Stimulated activated naive CD8-positive, alpha-beta T cell treated with anti-CD3 and anti-CD28 coated beads, Interleukin-15, amount 100 ng/mL, for 72 hours (primary cell): ENCODE measurements around the gene PIP5K1B.

Experiments used
- ATAC-seq: fragments of 150-1000 bp; cut with Tn5 transposase; 2 replicates; pipeline ENCODE4 v1.10.0; 2021; ENCODE audit warnings: mild to moderate bottlenecking, moderate library complexity
- DNase-seq, 2 donors: peaks; one replicate each; pipeline ENCODE4 v3.0.0; 2021 to 2022
- H3K27ac Mint-ChIP-seq, 2 donors: one replicate each; pipeline ENCODE4 v1.8.0; 2022; ENCODE audit warnings: mild to moderate bottlenecking in 2 of 2, mixed read lengths in 2 of 2, moderate library complexity in 2 of 2
- H3K27me3 Mint-ChIP-seq: one replicate; pipeline ENCODE4 v1.8.0; 2022; ENCODE audit warnings: mixed read lengths
- H3K4me1 Mint-ChIP-seq: one replicate; pipeline ENCODE4 v1.8.0; 2022; ENCODE audit warnings: mild to moderate bottlenecking, mixed read lengths
- H3K4me3 Mint-ChIP-seq, 2 donors: one replicate each; pipeline ENCODE4 v1.8.0; 2022; ENCODE audit warnings: mild to moderate bottlenecking in 2 of 2, mixed read lengths in 2 of 2, moderate library complexity in 1 of 2
- H3K9me3 Mint-ChIP-seq, 2 donors: one replicate each; pipeline ENCODE4 v1.8.0; 2022; ENCODE audit warnings: mixed read lengths in 2 of 2

PIP5K1B gene

DNA sequence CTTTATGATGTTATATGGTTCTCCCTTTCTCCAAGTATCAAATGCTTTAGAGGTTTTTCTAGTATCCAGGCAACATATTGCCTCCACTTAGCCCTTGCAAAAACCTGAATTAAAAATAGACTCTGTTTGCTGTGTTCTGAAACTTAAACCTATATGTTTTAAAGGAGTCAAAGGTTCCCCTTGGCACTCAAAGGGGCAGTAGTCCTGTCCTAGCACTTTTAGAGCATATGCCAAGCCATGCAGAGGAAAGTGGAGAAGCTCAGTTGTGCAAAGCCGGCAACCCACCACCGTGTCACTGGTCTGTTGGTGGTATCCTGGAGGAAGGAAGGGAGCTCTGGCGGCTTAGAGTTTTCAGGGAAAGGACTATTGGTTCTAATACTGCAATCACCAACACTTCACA lies 154.3 kb downstream of the PIP5K1B start:
- DNase-seq (no peak), ATAC-seq (no peak)
- Mint-ChIP-seq H3K27me3 (peaks cover 27% of the 10 kb centered on the region), H3K4me3 (no peak overlapping the region), H3K4me1 (no peaks in the 10 kb centered on the region), H3K27ac (no peak overlapping the region), H3K9me3 (no peaks in the 10 kb centered on the region)

DNA sequence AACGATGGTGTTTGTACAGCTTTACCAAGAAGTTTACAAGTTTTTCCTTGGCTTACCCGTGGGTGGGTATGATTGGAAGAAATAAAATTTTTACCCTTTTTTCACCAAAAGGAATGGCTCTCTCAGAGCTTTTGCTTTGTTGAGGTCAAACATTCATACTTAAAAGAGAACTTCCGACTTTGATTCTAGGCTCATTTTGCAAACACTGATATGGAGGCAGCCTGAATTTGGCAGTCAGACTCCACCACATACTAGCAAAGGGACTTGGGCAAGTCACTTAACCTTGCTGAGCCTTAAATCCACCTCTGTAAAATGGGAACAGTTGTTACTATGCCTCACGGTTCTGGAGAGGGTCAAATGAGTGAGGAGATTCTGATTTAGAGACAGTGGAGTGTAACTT lies 155.4 kb downstream of the PIP5K1B start:
- H3K27me3 Mint-ChIP-seq = peaks cover 21% of the 10 kb centered on the region
- H3K4me1 Mint-ChIP-seq = no peaks in the 10 kb centered on the region
- no peak overlapping the region for H3K4me3 Mint-ChIP-seq
- no peak for ATAC-seq
- H3K27ac Mint-ChIP-seq = no peak overlapping the region
- no peak for DNase-seq
- H3K9me3 Mint-ChIP-seq = no peaks in the 10 kb centered on the region

DNA sequence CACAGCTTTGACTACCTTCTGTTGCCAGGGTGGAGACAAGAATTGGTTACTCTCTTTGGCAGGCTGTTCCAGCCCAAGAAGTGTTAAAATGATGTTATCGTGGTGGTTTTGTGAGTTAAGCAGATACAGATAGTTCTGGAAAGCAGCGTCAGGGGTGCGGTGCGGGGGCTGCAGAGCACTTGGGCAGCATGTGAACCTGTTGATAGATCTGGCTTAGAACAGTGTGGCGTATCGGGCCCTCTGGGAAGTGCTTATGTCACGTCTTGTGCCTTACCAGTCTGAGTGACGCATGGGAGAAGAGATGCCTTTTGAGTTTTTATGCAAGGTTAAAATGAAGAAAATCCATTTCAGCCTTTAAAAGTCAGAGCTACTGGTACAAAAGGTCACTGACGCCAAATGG lies 156.4 kb downstream of the PIP5K1B start:
- Mint-ChIP-seq H3K27ac (no peak overlapping the region), H3K27me3 (peaks cover 13% of the 10 kb centered on the region)
- no peak for ATAC-seq

DNA sequence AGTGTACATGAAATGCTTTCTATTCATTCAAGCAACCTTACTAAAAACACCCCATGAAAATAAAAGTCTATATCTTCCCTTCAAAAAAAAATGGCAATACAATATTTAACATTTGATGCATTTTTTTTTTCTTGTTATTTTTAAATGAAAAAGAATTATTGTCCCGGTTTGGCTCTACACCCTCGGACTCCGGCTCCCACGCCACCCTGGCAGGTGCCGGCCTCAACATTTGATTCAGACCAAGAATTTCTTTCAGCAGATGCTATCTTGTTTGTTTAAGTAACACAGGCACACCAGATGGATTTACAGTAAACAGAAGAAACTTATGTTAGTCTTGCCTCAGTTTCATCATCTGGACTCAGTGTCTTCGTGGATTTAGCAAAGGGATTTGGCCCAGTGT lies 162.0 kb downstream of the PIP5K1B start:
- no peaks in the 10 kb centered on the region for H3K27me3 Mint-ChIP-seq
- DNase-seq = no peak
- no peak overlapping the region for H3K4me3 Mint-ChIP-seq
- no peaks in the 10 kb centered on the region for H3K4me1 Mint-ChIP-seq
- ATAC-seq = no peak
- no peak overlapping the region for H3K27ac Mint-ChIP-seq
- H3K9me3 Mint-ChIP-seq = no peaks in the 10 kb centered on the region

More for the DNA sequence above, 156.4 kb downstream of the PIP5K1B start:
- DNase-seq = no peak
- Mint-ChIP-seq H3K9me3 (no peaks in the 10 kb centered on the region), H3K4me1 (no peaks in the 10 kb centered on the region), H3K4me3 (no peak overlapping the region)

DNA sequence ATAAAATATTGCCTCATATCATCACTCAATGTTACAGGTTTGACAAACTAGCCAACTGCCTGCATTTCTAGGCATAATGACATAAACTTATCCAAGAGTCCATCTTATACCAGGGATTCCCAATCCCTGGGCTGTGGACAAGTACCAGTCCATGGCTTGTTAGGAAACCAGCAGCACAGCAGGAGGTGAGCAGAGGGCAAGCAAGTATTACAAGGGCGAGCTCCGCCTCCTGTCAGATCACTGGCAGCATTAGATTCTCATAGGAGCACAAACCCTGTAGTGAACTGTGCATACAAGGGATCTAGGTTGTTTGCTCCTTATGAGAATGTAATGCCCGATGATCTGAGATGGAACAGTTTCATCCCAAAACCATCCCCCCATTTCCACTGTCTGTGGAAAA lies 164.0 kb downstream of the PIP5K1B start:
- Mint-ChIP-seq H3K4me3 (no peak overlapping the region), H3K27ac (no peak overlapping the region), H3K4me1 (no peaks in the 10 kb centered on the region), H3K9me3 (no peaks in the 10 kb centered on the region), H3K27me3 (no peaks in the 10 kb centered on the region)
- DNase-seq = no peak
- no peak for ATAC-seq

DNA sequence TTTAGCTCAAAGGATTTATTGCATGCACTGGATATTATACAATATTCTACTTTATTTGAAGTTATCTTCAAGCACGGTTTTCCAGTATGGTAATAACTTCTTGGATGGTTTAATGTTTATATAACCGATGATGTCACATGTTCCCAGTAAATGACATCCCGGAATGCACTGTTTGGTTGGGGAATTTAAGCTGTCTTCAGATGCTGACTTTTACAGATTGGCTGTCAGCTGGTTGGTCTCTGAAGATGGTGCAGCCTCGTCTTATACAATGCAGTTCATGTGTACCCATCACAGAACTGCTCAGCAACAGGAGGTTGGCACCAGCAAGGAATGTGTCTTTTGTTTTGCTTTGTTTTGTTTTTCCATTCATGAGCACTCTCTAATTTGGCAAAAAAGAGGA lies 165.0 kb downstream of the PIP5K1B start:
- H3K27ac Mint-ChIP-seq = no peak overlapping the region
- DNase-seq (no peak), ATAC-seq (no peak)
- H3K27me3 Mint-ChIP-seq = no peaks in the 10 kb centered on the region
- no peaks in the 10 kb centered on the region for H3K4me1 Mint-ChIP-seq
- H3K9me3 Mint-ChIP-seq = no peaks in the 10 kb centered on the region
- H3K4me3 Mint-ChIP-seq = no peak overlapping the region

DNA sequence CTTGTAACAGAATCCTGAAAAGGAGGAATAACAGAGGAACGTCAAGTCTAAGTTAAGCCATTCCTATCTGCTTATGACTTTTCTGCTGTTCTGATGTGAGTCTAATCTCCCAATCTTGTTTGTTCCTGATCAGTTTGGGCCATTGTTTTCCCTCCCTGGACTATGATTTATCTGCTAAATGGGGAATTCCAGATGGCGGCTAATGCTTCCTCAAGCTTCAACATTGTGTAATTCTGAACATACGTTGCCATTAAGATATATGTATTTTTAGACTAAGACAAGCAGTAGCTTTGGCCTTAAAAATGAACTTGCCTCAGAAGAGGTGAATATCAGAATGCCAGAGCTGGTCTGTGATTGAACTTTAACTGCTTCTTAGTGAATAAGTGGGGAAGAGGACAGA lies 166.2 kb downstream of the PIP5K1B start:
- ATAC-seq (no peak), DNase-seq (no peak)
- Mint-ChIP-seq H3K4me3 (no peak overlapping the region), H3K9me3 (no peaks in the 10 kb centered on the region), H3K27me3 (no peaks in the 10 kb centered on the region), H3K4me1 (no peaks in the 10 kb centered on the region), H3K27ac (no peak overlapping the region)

DNA sequence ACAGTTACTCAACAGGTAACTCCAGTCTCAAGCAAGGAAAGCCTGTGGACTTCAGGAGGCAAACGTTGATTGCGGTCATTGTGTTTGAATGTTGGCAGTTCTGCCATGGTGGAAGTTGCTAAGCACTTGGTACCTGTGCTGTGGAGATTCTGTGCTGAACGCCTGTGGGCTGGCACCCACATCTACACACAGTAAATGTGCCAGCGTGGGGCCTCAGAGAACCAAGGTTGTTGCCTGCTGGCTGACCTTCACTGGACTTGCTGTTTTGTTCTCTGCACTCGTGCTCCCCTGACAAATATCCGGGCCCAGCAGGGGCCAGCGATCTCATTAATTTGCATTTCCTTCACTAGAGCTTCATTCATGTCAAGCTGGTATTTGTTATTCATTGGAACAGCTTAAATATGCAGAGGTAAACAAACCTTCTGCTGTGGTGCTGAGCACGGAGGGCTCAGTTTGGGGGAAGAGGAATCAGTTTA lies 167.0 kb downstream of the PIP5K1B start:
- Mint-ChIP-seq H3K27ac (no peak overlapping the region), H3K4me1 (no peaks in the 10 kb centered on the region), H3K27me3 (no peaks in the 10 kb centered on the region), H3K4me3 (no peak overlapping the region), H3K9me3 (no peaks in the 10 kb centered on the region)
- ATAC-seq (no peak), DNase-seq (no peak)

DNA sequence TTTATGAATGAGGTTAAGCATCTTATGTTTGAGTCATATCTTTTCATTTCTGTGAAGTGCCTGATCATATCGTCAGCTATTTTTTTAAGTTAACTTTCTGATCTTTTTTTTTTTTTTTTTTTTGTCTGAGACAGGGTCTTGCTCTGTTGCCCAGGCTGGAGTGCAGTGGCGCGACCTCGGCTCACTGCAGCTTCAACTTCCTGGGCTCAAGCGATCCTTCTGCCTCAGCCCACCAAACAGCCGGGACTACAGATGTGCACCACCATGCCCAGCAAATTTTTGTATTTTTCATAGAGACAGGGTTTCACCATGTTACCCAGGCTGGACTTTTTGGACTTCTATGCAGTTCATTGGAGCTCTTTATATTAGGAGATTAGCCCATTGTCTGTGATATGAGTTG lies 168.1 kb downstream of the PIP5K1B start:
- H3K4me1 Mint-ChIP-seq = no peaks in the 10 kb centered on the region
- ATAC-seq (no peak), DNase-seq (no peak)
- no peak overlapping the region for H3K4me3 Mint-ChIP-seq
- no peaks in the 10 kb centered on the region for H3K9me3 Mint-ChIP-seq
- no peak overlapping the region for H3K27ac Mint-ChIP-seq
- no peaks in the 10 kb centered on the region for H3K27me3 Mint-ChIP-seq

DNA sequence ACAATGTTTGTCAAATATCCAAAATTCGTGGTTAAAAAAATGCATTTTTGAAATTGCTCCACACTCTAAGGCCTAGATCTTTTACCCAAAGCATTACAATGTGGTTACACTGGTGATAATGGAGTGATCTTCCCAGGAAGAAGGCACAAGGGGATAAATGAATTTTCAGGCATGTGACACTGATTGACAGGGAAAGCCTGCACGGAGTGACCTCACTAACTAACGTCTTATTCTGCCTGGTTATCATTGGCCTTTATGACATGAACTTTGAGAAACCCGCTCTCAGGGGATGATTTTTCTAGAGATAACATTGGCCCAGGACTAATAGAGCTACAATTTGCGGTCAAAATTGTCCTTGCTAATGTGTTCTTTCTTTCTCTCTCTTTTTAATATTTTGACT lies 171.2 kb downstream of the PIP5K1B start:
- ATAC-seq (no peak), DNase-seq (no peak)
- Mint-ChIP-seq H3K9me3 (no peaks in the 10 kb centered on the region), H3K4me1 (no peaks in the 10 kb centered on the region), H3K27ac (no peak overlapping the region), H3K4me3 (no peak overlapping the region), H3K27me3 (peaks cover 15% of the 10 kb centered on the region)

DNA sequence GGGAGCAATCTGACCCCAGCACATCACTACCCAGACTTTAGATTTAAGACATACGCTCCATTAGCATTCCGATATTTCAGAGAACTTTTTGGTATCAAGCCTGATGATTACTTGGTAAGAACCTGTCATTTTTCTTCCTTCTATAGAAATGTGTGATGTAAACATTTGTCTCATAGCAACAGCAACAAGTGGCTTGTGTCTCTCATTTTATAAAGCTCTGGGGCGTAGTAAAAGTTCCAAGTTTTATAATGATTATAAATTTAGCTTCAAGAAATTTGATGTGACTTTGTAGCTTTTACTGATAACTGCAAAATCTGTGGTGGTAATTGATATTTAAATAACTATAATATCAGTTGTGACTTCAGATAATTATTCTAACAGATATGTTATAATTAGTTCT lies 171.6 kb downstream of the PIP5K1B start:
- peaks cover 19% of the 10 kb centered on the region for H3K27me3 Mint-ChIP-seq
- no peaks in the 10 kb centered on the region for H3K4me1 Mint-ChIP-seq
- H3K9me3 Mint-ChIP-seq = no peaks in the 10 kb centered on the region
- H3K27ac Mint-ChIP-seq = no peak overlapping the region
- no peak for DNase-seq
- ATAC-seq = no peak
- H3K4me3 Mint-ChIP-seq = no peak overlapping the region

DNA sequence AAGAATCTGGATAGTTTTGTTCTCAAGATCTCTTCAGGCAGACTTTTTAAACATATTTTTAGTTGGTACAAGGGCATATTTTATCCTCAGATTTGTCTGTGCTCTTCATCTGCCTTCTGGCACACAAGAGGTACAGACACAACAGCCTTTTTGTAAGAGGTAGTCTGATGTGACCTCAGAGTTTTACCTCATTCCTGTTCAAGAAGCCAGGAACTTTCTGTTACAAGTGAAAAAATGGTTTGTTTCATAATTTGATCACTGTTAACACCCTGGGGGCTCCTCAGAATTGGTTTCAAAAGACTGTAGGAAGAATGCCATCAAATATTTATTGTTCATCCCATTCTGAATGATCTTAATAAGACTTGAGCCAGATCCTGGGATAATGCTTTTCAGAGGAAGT lies 172.2 kb downstream of the PIP5K1B start:
- no peak for ATAC-seq
- Mint-ChIP-seq H3K4me1 (no peaks in the 10 kb centered on the region), H3K9me3 (no peaks in the 10 kb centered on the region), H3K27me3 (peaks cover 22% of the 10 kb centered on the region), H3K27ac (no peak overlapping the region), H3K4me3 (no peak overlapping the region)
- no peak for DNase-seq

DNA sequence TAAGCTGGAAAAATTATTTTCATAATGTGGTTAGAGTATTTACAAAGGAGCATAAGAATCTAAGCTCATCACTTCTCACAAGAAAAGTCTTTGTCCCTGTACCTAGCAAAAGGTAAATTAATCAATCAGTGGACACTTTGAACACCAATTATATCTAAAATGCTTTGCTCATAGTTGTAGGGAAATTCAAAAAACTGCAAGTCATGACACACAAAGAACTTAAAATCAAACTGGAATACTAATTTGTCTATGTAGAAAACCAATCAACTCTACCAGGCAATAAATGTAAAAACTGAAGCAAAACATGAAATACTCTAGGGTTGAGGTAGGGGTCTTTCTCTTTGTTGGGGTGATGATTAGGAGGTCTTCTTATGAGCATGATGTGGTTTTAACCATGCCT lies 173.4 kb downstream of the PIP5K1B start:
- Mint-ChIP-seq H3K4me1 (no peaks in the 10 kb centered on the region), H3K27ac (no peak overlapping the region), H3K9me3 (no peaks in the 10 kb centered on the region), H3K27me3 (peaks cover 26% of the 10 kb centered on the region), H3K4me3 (no peak overlapping the region)
- DNase-seq (no peak), ATAC-seq (no peak)

DNA sequence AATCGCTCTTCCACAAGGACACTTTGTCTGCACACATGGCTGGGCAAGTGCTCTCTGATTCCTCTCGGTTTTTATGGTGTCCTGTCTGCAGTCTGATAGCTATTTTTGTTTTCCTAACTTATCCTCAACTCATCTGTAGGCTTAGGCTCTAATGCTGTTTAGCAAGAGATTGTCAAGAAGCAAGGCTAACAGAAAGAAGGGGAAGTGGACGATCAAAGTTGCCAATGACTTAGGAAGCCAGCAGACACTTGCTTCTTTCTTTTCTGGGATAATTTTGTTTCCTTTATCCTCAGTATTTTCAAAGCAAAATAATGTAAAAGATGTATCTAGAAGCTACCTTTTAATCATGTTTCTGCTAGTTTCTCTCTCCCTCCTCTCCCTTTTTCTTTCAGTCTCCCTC lies 178.2 kb downstream of the PIP5K1B start:
- Mint-ChIP-seq H3K4me1 (peaks cover 12% of the 10 kb centered on the region), H3K4me3 (no peak overlapping the region), H3K9me3 (no peaks in the 10 kb centered on the region), H3K27me3 (peaks cover 32% of the 10 kb centered on the region), H3K27ac (no peak overlapping the region)
- DNase-seq (no peak), ATAC-seq (no peak)

DNA sequence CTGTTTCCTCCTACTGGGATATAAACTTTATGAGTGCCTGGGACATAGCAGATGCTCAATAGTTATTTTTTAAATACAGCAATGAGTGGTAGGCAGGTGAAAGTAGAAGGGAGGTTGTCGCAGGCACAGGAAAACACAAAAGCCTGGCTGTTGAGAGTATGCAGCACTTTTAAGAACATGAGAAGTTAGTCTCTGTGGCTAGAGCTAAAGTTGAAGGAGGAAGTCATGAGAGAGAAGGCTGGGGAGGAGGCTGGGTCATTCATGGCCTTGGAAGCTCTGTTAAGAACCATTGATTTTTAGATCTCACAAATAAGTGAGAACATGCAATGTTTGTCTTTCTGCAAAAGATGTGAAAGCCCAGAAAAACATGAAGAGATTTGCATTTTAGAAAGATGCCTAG lies 182.2 kb downstream of the PIP5K1B start:
- Mint-ChIP-seq H3K9me3 (no peaks in the 10 kb centered on the region), H3K27ac (no peak overlapping the region), H3K4me3 (no peak overlapping the region), H3K4me1 (peaks cover 12% of the 10 kb centered on the region), H3K27me3 (peaks cover 10% of the 10 kb centered on the region)
- ATAC-seq (no peak), DNase-seq (no peak)

DNA sequence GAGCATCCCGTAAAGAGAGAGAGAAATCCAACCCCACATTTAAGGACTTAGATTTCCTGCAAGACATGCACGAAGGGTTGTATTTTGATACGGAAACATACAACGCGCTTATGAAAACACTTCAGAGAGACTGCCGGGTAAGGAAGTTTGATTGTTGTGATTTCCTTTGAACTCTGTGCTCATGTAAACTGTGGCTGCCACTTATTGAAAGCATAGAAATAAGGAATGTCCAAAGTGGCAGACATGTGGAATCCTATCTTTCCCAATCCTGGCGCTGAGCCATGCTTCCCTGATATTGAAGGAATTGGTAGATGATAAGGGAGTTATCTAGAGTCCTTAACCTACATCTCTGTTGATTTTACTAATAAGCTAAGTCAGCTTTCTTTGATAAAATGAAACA lies 189.5 kb downstream of the PIP5K1B start:
- Mint-ChIP-seq H3K4me1 (peaks cover 33% of the 10 kb centered on the region), H3K4me3 (peak overlapping the region; percentile 52 to 78), H3K27me3 (no peaks in the 10 kb centered on the region), H3K27ac (peak overlapping the region; percentile 74 to 94), H3K9me3 (no peaks in the 10 kb centered on the region)
- no peak for ATAC-seq
- no peak for DNase-seq

DNA sequence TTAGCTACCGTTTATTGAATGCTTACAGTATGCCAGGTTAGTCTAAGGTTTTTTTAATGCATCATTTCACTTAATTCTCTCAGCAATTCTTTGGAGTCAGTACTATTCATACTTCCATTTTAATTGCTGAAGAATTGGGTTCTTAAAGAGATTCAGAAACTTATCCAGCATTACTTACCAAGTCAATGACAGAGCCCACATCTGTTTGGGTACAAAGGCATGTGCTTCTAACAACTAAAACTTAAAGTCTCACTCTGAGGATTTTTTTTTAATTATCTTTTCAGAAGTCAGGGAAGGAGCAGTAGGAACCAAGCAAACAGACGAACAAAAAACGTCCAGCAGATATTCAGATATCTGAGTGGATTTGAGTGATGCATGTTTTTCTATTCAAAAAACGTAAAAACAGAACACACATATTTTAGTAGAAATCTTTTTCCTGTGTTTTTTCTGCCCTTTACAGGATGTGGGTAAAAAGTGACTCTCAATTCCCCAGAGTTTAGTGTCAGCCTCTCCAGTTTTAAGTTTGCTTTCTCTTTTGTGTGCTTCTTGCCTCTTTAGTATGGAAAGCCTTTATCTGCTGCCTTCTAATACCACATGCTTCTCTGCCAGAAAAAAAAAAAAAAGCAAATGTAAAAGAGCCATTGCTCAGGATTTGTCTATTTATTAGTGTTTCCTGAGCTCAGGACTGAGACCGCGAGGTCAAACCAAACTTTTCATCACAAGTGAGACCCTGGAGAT lies 190.9 kb downstream of the PIP5K1B start:
- H3K9me3 Mint-ChIP-seq = no peaks in the 10 kb centered on the region
- ATAC-seq (peak; percentile 87), DNase-seq (no peak)
- peak overlapping the region; percentile 64 to 70 for H3K4me3 Mint-ChIP-seq
- H3K27me3 Mint-ChIP-seq = no peaks in the 10 kb centered on the region
- H3K4me1 Mint-ChIP-seq = peaks cover 33% of the 10 kb centered on the region
- H3K27ac Mint-ChIP-seq = peak overlapping the region; percentile 23 to 86
